Stimulated activated CD4-positive, alpha-beta T cell treated with anti-CD3 and anti-CD28 coated beads, Interleukin-12 subunit alpha, Interleukin-12 subunit beta, amount 100 ng/mL, for 4 hours (primary cell): ENCODE data around the gene MT3.
"Not testable (repeated sequence)": the region's sequence is repeated elsewhere in the genome, so short reads cannot be mapped to it uniquely, and the experiment has no call there.

Experiments
- DNase-seq: peaks from one replicate; pipeline ENCODE4 v3.0.0-alpha.2; 2020

The MT3 gene

GRCh38 chr16:56610017-56610608 is 20.8 kb downstream of the MT3 start:
- peak; percentile 67 for DNase-seq

- no peak for DNase-seq
Observed at GRCh38 chr16:56610609-56611111, 21.3 kb downstream of the MT3 start.

- no peak for DNase-seq
Observed at GRCh38 chr16:56611281-56611833, 22.0 kb downstream of the MT3 start.

- DNase-seq, result no peak
Observed at GRCh38 chr16:56613706-56614105, 24.4 kb downstream of the MT3 start.

- no peak for DNase-seq
Observed at GRCh38 chr16:56614549-56614991, 25.2 kb downstream of the MT3 start.

GRCh38 chr16:56615353-56615752 is 26.0 kb downstream of the MT3 start:
- no peak for DNase-seq

GRCh38 chr16:56616608-56617211 is 27.4 kb downstream of the MT3 start:
- no peak for DNase-seq

- peak; percentile 63 for DNase-seq
Observed at GRCh38 chr16:56617212-56618085, 28.1 kb downstream of the MT3 start.

GRCh38 chr16:56618138-56618537 is 28.8 kb downstream of the MT3 start:
- no peak for DNase-seq

GRCh38 chr16:56620339-56620897 is 31.1 kb downstream of the MT3 start:
- no peak for DNase-seq

- not testable (repeated sequence) for DNase-seq
Observed at GRCh38 chr16:56621665-56622445, 32.5 kb downstream of the MT3 start.

- not testable (repeated sequence) for DNase-seq
Observed at GRCh38 chr16:56623184-56623583, 33.9 kb downstream of the MT3 start.

- no peak for DNase-seq
Observed at GRCh38 chr16:56623637-56624036, 34.3 kb downstream of the MT3 start.

GRCh38 chr16:56625140-56625942 is 36.0 kb downstream of the MT3 start, which contains the start of gene MT1E:
MT1E (plus strand) TSS chr16:56625781; CDS start chr16:56625852, 71 bp downstream.
- peak; percentile 70 for DNase-seq

- DNase-seq, result no peak
Observed at GRCh38 chr16:56625943-56626654, 36.8 kb downstream of the MT3 start.

- no peak for DNase-seq
Observed at GRCh38 chr16:56626685-56627084, 37.4 kb downstream of the MT3 start.

GRCh38 chr16:56628486-56629350 is 39.4 kb downstream of the MT3 start:
- DNase-seq, result no peak

- no peak for DNase-seq
Observed at GRCh38 chr16:56629531-56629930, 40.2 kb downstream of the MT3 start.

GRCh38 chr16:56630134-56630533 is 40.8 kb downstream of the MT3 start:
- DNase-seq, result no peak
